HepG2 (cell line): ENCODE results near the gene TIMM17B.

Experiments
- CTCF ChIP-seq: sonication (generic); formaldehyde crosslinking; IDR thresholded peaks from 2 replicates; pipeline ENCODE4 v1.5.0; 2020; ENCODE audit warnings: mild to moderate bottlenecking, missing genetic modification reagents, moderate library complexity
- MYC ChIP-seq: sonication (generic); formaldehyde crosslinking; IDR thresholded peaks from 2 replicates; pipeline ENCODE4 v1.9.0; 2021; ENCODE audit warnings: missing genetic modification reagents, borderline replicate concordance
- NFYB ChIP-seq: sonication (generic); formaldehyde crosslinking; IDR thresholded peaks from 2 replicates; pipeline ENCODE4 v1.4.0; 2020; ENCODE audit warnings: missing genetic modification reagents
- ZBTB33 ChIP-seq: sonication (generic); formaldehyde crosslinking; IDR thresholded peaks from 2 replicates; pipeline ENCODE4 v1.4.0; 2020; ENCODE audit warnings: missing genetic modification reagents
- ZNF180 ChIP-seq: sonication (generic); formaldehyde crosslinking; IDR thresholded peaks from 2 replicates; pipeline ENCODE4 v1.4.0; 2020; ENCODE audit warnings: low read depth, missing genetic modification reagents, borderline replicate concordance
- ZNF512 ChIP-seq: sonication (generic); formaldehyde crosslinking; IDR thresholded peaks from 2 replicates; pipeline ENCODE4 v1.4.0; 2020; ENCODE audit warnings: mild to moderate bottlenecking, missing genetic modification reagents

- TF ChIP-seq NFYB (CRISPR knock-in tag) (no peak), ZBTB33 (CRISPR knock-in tag) (no peak), ZNF180 (CRISPR knock-in tag) (no peak), ZNF512 (CRISPR knock-in tag) (no peak), CTCF (no peak), MYC (CRISPR knock-in tag) (no peak)
Observed at GRCh38 chrX:48933757-48934156, 36.2 kb upstream of the TIMM17B start.
